SKM-1 treated with dmso at 0.1 percent for 144 hours (cell line): ENCODE data around the gene TMEM94.
A peak's percentile ranks its signal among the peaks of the same experiment; 100 is the strongest.

Experiments
- DNase-seq: peaks from one replicate; lab custom pipeline; 2025; ENCODE audit not compliant: unreplicated experiment; lab: John Stamatoyannopoulos, UW

Gene TMEM94

DNA sequence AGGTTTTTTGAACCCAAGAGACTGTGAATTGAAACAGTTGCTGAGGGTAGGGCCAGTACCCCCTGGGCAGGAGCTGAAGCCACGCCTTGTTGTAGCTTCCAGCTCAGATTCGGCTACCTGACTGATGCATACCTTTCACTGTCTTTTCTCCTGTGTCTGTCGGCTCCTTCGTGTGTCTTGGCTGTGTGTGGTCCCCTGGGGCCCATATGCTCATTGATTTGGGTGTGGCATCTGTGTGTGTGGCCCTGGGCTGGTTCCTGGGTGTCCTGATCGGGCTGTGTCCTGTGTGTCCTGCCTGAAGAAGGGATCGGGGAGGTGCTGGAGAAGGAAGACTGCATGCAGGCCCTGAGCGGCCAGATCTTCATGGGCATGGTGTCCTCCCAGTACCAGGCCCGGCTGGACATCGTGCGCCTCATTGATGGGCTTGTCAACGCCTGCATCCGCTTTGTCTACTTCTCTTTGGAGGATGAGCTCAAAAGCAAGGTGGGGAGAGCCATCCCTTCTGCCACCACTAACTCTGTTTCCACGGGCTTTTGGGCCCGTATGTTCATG lies 38.0 kb downstream of the TMEM94 start:
- no peak for DNase-seq

DNA sequence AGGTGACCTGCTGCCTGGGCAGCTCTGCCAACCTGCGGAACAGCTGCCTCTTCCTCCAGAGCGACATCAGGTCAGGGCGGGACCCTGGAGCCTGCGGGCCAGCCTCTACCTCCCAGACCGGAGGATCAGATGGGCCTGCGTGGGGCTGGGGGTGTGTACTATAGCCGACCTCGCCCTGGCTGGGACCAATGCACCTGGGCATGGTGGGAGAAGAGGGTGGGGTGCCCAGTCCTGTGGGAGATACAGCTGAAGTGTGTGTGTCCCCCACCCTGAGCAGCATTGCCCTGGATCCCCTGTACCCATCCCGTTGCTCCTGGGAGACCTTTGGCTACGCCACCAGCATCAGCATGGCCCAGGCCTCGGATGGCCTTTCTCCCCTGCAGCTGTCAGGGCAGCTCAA lies 39.6 kb downstream of the TMEM94 start:
- DNase-seq: no peak

DNA sequence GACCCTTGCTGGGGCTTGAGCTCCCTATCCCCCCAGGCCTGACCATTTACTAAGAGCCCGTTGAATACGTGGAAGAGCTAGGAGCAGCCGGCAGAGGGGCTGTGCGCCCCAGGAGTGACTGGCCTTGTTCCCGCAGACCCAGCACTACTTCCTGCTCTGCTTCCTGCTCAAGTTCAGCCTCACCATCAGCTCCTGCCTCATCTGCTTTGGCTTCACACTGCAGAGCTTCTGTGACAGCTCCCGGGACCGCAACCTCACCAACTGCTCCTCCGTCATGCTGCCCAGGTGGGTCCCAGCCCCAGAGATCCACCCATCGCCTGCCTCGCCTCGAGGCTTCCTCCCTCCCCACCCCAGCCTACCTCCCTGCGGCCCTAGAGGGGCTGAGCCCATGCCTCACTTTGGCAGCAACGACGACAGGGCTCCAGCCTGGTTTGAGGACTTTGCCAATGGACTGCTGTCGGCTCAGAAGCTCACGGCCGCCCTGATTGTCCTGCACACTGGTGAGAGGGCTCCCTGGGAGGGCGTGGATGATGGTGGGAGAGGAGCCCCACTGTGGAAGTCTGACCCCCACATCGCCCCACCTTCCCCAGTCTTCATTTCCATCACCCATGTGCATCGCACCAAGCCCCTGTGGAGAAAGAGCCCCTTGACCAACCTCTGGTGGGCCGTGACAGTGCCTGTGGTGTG lies 41.7 kb downstream of the TMEM94 start:
- no peak for DNase-seq

DNA sequence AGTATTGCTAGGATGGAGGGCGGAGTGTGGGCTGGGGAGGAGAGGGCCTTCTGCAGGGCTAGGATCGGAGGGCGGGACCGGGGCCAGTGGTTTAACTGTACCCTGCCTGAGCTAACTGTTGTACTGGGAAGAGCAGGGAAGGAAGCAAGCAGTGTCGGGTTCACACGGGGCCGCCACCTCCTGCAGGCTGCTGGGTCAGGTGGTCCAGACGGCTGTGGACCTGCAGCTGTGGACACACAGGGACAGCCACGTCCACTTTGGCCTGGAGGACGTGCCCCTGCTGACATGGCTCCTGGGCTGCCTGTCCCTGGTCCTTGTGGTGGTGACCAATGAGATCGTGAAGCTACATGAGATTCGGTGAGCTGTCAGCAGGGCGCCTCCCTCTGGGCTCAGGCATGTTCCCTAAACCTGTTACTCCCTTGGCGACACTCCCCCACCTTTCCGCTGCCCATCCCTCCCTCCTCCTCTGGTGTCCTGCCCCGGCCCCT lies 42.3 kb downstream of the TMEM94 start:
- no peak for DNase-seq

DNA sequence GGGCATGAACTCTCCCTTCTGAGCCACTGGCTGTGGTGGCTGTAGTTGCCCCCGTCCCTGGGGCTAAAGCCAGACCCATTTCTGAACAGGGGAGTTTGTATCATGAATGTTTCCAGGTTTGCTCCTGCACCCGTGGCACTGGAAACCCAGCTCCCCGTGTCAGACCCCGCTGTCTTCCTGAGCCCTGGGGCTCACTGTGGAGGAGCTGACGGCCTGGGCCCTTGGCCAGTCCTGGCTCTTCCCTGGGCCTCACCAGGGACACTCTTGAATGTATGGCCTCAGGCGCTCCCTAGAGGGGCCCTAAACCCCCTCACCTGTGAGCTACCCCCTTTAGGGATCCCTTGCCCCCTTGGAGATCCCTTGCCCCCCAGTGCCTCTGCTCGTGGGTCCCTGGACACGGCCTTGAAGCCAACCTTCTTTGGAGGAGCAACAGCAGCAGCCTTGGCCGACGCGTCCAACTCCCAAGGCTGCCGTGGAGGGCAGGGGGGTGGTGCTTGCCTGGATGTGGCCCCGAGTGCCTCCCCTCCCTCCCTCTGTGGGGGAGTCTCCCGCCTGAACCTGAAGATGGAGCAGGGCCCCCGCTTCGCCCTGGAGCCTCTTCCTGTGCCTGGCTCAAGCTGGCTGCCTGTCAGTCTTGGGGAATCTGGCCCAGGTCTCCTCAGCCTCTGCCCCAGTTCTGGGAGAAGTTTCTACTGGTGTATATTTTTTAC lies 43.0 kb downstream of the TMEM94 start:
- no peak for DNase-seq

DNA sequence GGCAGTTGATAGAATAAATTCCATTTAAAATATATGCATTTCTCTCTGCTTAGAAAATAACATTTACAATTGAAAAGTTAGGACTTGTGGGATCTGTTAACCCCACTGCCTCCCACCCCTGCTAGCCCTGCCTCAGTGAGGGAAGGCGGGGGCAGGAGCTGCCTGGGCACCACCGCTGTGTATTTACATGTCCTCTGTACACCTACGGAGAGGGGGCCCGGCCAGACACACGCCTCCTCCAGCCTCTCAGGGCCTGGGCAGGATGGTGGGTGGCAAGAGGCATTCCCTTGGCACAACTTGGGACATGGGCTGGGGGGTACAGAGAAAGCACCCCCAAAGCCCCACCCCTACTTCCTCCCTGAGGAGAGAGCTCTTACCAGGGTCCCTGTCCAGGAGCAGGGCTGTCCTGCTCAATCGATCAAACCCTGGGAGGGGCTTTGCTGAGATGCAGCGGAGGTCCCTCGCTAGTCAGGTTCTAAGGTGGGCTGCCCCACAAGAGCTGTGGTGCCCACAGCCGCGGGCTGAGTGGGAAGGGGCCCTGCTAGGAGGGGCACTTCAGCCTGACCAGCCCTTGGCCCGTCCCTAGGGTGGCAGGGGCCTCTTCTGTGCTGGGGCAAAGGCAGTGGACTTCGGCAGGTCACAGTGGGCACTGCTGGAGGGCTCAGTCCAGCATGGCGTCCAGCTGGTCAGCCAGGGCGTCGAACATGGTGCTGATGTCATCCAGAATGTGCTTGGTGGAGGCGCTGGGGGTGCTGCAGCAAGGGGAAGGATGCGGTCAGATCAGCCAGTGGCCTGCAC lies 44.2 kb downstream of the TMEM94 start:
- DNase-seq: no peak

DNA sequence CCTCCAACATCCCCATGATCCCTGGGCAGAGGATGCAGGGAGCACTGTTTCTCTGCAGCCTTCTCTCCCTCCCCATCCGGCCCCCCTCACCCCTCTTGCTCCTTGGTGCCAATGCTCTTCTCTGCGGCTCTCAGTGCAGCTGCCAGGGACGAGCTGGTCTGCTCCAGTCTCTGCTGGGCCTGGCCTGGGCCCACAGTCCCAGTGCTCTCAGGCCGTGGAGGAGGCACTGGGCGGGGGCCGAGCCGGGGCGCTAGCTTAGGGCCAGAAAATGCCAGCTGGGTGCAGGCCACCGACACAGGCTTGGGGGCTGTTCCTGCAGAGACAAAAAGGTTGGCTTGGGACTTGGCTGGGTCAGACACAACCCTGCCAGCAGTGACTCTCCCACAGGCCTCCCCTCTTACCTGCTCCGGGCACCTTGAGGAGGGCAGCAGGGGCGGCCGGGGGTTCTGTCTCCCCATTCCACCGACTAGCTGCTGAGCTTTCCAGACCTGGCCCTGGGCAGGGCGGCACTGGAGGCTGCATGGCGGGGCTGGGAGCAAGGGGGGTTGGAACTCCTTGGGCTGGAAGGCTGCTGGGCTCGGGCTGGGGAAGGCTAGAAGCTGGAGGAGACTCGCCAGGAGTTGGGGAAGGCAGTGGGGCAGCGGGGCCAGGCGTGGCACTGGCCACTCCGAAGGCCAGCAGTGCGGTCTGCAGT lies 45.1 kb downstream of the TMEM94 start:
- no peak for DNase-seq

DNA sequence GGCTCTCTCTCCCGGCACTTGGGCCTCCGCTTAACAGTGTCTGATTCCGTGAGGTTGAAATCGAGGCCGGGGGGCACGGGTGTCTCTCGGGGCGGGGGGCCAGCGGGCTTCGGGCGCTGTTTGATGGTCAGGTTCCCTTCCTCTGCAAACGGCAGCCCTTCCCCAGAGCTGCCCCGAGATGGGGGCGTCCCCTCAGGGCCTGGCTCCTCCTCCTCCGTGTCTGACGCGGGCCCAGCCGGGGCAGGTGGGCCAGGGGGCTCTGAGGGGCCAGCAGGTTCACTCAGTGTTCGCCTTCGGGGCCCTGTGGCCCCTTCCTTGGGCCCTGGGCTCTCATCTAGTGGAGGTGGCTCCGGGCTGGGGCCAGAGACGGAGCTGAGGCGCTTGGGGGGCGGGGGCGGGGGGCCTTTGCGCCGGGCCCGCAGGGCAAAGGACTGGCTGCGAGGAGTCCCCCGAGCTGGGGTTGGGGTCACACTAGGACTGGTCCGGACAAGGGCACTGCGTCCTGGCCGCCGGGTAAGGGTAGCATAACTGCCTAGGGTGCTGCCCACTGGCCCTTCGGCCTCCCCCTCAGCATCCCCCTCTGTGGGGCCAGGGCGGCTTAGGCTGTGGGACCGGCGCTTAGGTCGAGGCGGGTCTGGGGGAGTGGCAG lies 45.8 kb downstream of the TMEM94 start:
- no peak for DNase-seq

DNA sequence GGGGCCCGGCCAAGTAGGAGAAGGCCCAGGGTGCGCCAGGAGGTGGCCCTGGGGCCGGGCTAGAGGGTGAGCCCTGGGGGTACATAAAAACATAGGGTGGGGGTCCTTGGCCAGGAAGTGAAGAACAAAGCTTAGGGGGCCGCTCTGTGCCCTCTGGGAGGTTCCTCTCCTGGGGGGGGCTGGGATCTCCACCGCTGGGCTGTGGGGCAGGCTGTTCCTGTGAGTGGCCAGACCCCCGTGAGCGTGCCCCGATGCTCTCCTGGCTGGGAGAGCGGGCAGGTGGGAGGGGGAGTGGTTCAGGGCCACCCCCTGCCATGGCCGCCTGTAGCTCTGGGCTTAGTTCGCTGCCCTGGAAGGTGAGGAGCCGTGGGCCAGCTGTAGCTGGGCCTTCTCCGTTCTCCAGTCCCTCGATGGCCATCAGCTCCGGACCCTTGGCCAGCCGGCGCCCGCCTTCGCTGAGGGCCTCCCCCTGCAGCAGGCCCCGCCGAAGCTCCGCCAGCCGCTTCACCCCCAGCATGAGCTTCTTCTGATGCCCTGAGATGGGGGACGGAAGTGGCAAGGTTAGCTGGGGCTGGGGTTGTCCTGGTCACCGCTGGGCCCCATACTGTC lies 46.4 kb downstream of the TMEM94 start:
- no peak for DNase-seq

DNA sequence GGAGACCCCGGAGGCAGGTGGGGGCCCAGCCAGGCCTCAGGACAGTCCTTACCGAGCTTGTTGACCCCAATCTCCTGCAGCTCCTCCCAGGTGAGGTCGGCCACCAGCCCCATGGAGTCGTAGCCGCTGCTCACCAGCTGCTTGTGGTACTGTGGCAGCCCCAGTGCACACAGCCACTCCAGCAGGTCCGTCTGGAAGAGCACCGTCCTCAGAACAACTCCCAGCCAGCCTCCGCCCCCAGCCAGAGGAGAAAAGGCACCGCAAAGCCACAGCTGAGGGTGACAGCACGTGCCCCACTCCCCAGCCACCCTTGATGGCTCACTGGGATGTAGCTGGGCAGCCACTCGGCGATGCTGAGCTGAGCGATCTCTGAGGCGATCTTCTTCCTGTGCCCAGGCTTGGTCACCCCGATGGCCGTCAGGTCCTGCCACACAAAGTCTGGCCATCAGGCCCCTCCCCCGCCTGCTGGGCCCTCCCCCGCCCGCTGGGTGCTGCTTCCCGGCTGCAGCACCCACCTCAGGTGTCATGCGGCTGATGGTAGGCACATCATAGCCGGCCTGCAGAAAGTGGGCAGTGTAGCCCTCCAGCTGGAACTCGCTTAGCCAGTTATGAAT lies 47.0 kb downstream of the TMEM94 start:
- DNase-seq: no peak

DNA sequence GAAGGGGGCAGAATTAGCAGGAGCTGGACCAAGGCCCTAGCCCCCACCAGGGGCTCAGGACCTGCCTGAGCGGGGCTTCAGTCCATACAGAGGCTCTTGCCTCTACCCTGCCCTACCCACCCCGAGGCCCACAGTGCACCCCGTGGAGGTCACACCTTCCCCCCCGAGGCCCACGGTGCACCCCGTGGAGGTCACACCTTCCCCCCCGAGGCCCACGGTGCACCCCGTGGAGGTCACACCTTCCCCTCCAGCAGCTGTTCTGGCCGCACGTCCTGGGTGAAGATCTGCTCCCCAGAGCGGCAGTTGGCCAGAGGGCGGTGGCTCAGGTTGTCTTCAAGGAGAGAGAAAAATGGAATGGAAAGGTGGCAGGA lies 47.5 kb downstream of the TMEM94 start:
- no peak for DNase-seq

DNA sequence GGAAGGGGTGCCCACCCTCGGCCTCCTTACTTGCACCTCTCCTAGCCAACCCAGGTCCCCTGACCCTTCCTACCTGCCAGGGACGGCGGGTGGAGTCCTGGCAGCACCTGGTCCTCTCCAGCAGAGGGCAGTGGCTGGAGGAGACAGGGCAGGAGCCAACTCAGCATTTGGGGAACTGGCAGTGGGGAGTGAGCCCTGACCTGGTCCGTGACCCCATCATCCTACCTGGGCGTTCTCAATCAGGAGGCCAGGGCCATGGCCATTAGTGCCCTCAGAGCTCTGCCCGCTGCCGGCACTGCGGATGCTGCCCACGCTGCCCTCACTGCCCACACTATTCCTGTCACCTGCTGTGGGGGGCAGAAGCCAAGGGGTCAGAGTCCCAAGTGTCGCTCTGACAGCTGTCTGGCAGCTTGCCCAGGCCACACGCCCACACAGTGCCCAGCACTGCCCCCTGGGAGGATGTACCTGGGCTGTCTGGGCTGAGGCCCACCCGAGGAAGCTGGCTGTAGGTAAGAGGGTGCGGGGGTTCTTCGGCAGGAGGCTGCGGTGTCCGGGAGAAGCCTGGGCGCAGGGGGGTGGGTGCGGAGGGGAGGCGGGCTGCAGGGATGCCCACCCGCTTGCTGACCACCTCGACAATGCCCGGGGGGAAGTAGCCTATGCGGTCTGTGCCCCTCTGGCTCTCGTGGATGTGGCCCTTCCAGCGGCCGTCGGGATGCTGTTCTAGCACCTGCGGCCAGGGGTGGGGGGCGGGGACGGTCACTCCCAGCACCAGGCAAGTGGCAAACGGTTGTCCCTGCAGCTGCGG lies 48.1 kb downstream of the TMEM94 start:
- peak; percentile 51 for DNase-seq

DNA sequence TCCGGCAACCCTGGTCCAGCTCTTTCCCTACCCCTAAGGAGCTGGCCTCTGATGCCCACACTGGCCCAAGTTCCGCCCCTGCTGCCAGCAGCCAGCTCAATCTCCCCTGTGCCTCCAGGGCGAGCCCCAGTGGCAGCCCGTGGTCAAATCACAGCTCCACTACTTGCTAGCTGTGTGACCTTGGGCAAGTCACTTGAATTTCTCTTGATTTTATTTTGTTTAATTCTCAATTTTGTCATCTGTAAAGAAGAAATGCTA lies 48.6 kb downstream of the TMEM94 start:
- DNase-seq: no peak

DNA sequence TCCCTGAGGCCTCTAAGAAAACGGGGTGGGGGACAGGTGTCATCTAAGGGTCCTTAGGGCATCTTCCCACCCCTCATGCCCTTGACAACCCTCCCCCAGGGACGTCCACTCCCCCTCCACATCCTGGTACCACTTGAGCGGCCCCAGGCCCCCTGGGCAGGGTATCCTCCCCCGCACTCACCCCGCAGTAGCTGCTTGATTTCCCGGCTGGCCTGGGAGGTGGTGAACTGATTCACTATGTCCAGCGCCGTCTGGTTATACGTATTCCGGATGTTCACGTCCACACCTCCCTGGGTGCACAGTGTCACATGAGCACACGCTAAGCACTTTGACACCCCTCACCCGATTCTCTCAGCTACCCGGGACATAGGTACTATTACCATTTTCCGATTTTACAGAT lies 49.2 kb downstream of the TMEM94 start:
- DNase-seq: no peak

DNA sequence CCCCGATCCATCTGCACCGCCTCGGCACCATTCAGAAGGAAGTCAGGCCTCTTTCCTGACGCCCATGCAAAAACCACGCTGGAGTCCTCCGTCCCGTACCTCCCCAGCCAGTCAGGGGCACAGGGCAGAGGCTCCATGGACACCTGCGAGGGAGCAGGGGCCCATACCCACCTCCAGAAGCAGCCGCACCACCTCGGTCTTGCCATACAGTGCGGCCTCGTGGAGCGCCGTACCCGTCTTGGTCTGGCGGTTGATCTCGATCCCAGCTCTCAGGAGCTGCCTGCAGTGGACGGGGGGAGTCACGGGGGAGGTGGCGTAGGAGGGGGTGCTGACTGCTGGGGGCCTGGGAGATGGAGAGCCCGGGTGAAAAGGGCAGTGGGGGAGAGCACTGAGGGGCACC lies 49.7 kb downstream of the TMEM94 start:
- DNase-seq: no peak

DNA sequence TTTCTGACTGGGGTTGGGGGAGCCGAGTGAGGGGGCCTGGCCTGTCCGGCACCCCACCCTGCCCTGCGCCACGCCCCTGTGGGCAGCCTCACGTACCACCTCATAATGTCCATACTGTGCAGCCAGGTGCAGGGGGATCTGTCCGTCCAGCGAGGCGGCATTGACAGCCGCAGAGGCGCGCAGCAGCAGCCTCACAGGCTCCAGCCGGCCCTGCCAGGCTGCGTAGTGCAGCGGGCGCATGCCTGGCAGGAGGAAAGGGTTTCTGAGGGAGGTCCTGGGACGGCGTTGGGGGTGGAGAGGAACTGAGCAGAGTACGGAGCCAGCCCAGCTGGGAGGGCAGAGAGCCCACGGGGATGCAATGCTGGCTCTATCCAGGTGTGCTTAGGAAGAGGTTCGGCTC lies 50.5 kb downstream of the TMEM94 start:
- DNase-seq: no peak

DNA sequence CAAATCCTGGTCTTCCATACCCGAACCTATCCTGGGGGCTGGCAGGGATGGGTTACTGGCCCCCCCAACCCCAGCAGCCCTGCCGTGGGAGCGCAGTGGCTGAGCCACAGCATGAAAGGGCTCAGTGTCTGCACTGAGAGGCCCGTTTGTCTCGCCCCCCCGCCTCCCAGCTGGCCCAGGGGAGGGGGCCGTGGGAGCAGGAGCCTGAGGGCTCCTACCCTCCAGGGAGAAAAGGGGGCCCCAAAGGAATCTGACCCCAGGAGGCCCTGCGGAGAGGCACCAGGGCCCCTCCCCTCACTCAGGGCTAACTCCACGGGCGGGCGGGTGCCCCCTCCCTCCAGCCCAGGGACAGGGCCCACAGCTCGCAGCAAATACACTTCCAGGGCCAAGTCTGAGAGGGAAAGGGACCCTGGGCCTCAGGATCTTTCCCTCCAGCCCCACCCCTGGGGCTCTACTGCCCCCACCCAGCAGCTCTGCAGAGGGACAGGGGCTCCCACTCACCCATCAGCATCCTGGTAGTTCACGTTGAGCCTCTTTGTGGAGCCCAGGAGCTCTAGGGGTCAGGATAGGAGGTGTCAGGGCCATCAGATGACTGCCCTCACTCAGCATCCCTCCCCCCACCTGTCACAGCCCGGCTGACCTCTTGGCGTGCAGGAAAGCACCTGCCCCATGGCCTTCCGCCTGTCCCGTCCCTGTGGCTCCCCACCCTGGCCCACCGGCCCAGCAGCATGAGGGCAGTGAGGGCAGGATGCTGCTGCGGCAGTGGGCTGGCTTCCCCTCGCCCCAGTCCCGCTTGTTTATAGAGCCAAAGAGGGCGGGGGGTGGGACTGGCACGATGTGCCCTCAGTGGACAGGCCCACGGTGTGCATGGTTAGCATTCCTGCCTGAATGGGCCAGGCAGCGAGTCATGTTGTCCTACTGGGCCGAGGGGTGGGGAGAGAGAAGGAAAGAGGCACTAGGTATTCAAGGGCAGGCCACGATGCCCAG lies 51.6 kb downstream of the TMEM94 start:
- no peak for DNase-seq

DNA sequence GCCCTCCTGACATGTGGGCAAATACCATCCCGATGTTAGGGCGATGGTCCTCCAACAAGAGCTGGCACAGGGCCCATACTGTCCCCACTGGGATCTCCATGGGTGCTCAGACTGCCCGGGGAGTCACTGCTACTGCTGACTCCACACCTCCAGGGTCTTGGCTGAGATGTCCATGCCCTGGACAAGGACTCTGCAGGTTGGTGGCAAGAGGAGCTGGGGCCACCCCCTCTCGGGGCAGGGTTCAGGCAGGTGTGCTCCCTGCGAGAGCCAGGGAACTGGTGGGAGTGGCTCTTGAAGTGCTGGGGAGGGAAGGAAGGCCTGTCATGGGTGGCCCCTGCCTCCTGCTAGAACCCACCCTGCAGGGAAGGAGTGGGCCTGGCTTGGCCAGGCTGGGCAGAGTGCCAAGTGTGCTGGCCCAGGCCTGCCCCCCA lies 52.5 kb downstream of the TMEM94 start:
- no peak for DNase-seq
